ENCODE results near the gene SLIT3.

SLIT3 gene

DNA sequence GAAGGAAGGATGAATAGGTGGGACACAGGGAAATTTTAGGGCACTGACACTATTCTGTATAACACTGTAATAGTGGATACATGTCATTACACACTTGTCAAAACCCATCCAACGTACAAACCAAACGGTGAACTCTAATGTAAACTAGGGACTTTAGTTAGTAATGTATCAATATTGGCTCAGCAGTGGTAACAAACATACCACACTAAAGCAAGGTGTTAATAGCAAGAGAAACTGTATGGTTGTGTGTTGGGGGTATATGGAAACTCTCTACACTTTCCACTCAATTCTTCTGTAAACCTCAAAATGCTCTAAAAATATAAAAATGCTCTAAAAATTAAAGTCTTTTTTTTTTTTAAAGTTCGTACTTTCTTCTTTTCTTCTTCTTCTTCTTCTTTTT lies 428.7 kb downstream of the SLIT3 start:
- H3K4me1 ChIP-seq (ENCODE audit: insufficient read depth, low read length) = no peaks in the 10 kb centered on the region
- no peaks in the 10 kb centered on the region for H3K36me3 ChIP-seq (ENCODE audit: insufficient read depth, low read length)
- no peak overlapping the region for H3K27ac ChIP-seq (ENCODE audit: low read depth, low read length)
- 83% methylated on average over 1 of the region's 3 CpGs for WGBS
- H3K4me3 ChIP-seq (ENCODE audit: low read length) = no peak overlapping the region
- H3K27me3 ChIP-seq (ENCODE audit: insufficient read depth, low read length) = no peaks in the 10 kb centered on the region; the same call in 1 of the 2 replicates
- no peaks in the 10 kb centered on the region for H3K9me3 ChIP-seq (ENCODE audit: insufficient read depth, low read depth, low read length)
- H3K9ac ChIP-seq (ENCODE audit: low read depth, low read length) = no peak overlapping the region

DNA sequence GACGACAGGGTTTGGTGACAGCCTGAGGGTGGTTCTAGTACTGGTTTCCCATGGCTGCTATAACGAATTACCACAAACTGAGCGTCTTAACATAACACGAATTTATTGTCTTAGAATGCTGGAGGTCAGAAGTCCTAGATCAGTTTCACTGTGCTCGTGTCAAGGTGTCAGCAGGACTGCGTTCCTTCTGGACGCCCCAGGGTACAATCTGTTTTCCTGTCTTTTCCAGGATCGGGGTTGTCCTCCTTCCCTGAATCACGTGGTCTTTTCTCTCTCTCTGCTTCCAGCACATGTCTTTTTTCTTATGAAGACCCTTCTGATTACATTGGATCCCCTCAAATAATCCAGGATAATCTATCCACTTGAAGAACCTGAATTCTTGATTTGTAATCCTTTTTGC lies 430.0 kb downstream of the SLIT3 start:
- Histone ChIP-seq H3K27ac (ENCODE audit: low read depth, low read length) (no peak overlapping the region), H3K4me3 (ENCODE audit: low read length) (no peak overlapping the region), H3K4me1 (ENCODE audit: insufficient read depth, low read length) (peaks cover 6% of the 10 kb centered on the region; the same call in 1 of the 2 replicates), H3K9ac (ENCODE audit: low read depth, low read length) (no peak overlapping the region), H3K36me3 (ENCODE audit: insufficient read depth, low read length) (no peaks in the 10 kb centered on the region), H3K9me3 (ENCODE audit: insufficient read depth, low read depth, low read length) (no peaks in the 10 kb centered on the region), H3K27me3 (ENCODE audit: insufficient read depth, low read length) (no peaks in the 10 kb centered on the region; the same call in 1 of the 2 replicates)
- 90% methylated on average over 9 of the region's 9 CpGs for WGBS

DNA sequence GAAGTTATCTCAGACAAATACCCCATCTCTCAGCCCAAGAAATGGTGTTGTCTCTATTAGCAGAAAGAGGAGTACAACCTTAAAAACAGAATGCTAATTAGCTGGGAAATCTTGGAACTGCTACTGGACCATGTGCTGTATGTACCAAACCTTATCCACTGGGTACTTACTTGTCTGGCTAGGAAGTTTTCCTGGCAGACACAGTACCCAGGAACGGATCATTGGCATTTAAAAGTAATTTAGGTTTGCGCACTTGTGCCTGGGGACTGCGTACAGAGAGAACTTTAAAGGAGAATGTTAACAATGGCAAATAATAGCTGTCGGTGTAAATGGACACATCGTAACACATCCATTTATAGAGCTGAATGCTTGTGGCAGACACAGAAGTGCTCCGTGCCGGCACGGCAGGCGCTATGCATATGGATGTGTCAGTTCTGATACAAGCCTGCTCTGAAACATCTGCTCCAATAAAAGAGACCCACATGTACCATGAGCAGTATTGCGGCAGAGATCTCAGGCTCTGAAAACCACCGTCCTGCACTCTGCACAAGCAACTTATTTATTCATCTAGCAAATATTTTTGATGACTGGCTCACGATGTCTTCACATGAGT lies 431.2 kb downstream of the SLIT3 start:
- H3K27me3 ChIP-seq (ENCODE audit: insufficient read depth, low read length) = no peaks in the 10 kb centered on the region; the same call in 1 of the 2 replicates
- WGBS = 93% methylated on average over 12 of the region's 12 CpGs
- no peaks in the 10 kb centered on the region for H3K9me3 ChIP-seq (ENCODE audit: insufficient read depth, low read depth, low read length)
- H3K27ac ChIP-seq (ENCODE audit: low read depth, low read length) = no peak overlapping the region
- no peak overlapping the region for H3K9ac ChIP-seq (ENCODE audit: low read depth, low read length)
- H3K4me3 ChIP-seq (ENCODE audit: low read length) = no peak overlapping the region
- H3K36me3 ChIP-seq (ENCODE audit: insufficient read depth, low read length) = no peaks in the 10 kb centered on the region
- H3K4me1 ChIP-seq (ENCODE audit: insufficient read depth, low read length) = peaks cover 9% of the 10 kb centered on the region; the same call in 1 of the 2 replicates

DNA sequence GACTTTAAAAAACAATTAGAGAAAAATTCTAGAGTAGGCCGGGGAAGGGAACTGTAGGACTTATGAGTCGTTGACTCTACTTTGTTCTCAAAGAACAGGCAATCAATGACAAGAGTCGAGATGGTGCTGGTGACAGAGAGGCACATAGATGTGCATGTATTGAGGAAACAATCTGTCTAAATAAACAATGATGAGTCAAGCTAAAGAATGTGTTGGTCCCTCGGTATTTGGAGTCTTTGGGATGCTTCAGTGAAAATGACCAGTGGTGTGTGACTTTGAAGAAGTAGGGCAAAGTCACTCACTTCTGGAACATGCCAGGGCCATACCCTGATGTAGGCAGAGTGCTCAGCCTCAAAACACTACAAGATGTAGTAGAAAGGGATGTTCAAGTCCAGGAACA lies 433.7 kb downstream of the SLIT3 start:
- 92% methylated on average over 4 of the region's 4 CpGs for WGBS
- no peaks in the 10 kb centered on the region for H3K36me3 ChIP-seq (ENCODE audit: insufficient read depth, low read length)
- H3K27me3 ChIP-seq (ENCODE audit: insufficient read depth, low read length) = no peaks in the 10 kb centered on the region; the same call in 1 of the 2 replicates
- no peak overlapping the region for H3K4me3 ChIP-seq (ENCODE audit: low read length)
- H3K9me3 ChIP-seq (ENCODE audit: insufficient read depth, low read depth, low read length) = no peaks in the 10 kb centered on the region
- H3K9ac ChIP-seq (ENCODE audit: low read depth, low read length) = no peak overlapping the region
- no peak overlapping the region for H3K27ac ChIP-seq (ENCODE audit: low read depth, low read length)
- H3K4me1 ChIP-seq (ENCODE audit: insufficient read depth, low read length) = peaks cover 9% of the 10 kb centered on the region; the same call in 1 of the 2 replicates

DNA sequence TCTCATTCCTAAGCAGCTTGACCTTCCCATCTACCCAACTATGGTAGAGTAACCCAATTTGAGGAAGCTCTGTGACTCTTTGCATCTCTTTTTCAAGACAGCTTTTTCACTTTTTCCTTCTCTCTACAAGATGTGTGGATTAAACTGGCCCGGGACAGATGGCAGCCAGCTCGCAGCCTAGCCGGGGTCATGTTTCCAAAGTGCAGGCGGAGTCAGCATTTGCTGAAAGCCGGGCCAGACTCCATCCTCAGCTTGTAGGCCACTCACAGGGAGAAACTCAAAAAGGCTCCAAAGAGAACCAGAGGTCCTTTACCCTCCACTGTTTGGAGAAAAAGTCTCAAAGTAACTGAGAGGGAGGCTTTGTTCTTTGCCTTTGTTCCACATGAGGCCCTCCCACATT lies 435.0 kb downstream of the SLIT3 start:
- peaks cover 9% of the 10 kb centered on the region; the same call in 1 of the 2 replicates for H3K4me1 ChIP-seq (ENCODE audit: insufficient read depth, low read length)
- WGBS = 36% methylated on average over 5 of the region's 5 CpGs
- no peaks in the 10 kb centered on the region; the same call in 1 of the 2 replicates for H3K27me3 ChIP-seq (ENCODE audit: insufficient read depth, low read length)
- no peaks in the 10 kb centered on the region for H3K9me3 ChIP-seq (ENCODE audit: insufficient read depth, low read depth, low read length)
- no peak overlapping the region for H3K27ac ChIP-seq (ENCODE audit: low read depth, low read length)
- H3K36me3 ChIP-seq (ENCODE audit: insufficient read depth, low read length) = no peaks in the 10 kb centered on the region
- H3K9ac ChIP-seq (ENCODE audit: low read depth, low read length) = no peak overlapping the region
- H3K4me3 ChIP-seq (ENCODE audit: low read length) = no peak overlapping the region

DNA sequence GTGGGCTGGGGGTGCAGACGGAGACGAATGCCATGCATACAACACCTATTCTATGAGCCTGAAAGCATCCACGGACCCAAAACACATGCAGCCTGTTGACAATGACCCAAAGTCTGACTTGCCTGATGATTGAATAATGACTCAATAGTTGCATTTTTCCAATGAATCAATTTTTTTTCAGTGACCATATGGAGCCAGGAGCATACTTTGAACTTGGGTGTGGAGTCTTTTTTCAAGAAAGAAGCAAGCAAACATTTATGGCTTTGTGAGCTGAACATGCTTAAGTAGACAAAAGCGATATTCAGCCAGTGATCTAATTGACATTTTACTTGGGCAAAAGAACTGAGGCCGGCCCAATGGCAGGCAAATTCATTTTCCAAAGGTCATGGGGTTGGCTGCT lies 437.9 kb downstream of the SLIT3 start:
- peaks cover 9% of the 10 kb centered on the region; the same call in 1 of the 2 replicates for H3K4me1 ChIP-seq (ENCODE audit: insufficient read depth, low read length)
- H3K27me3 ChIP-seq (ENCODE audit: insufficient read depth, low read length) = no peaks in the 10 kb centered on the region
- 93% methylated on average over 5 of the region's 5 CpGs for WGBS
- no peaks in the 10 kb centered on the region for H3K36me3 ChIP-seq (ENCODE audit: insufficient read depth, low read length)
- no peak overlapping the region for H3K27ac ChIP-seq (ENCODE audit: low read depth, low read length)
- no peak overlapping the region for H3K4me3 ChIP-seq (ENCODE audit: low read length)
- H3K9ac ChIP-seq (ENCODE audit: low read depth, low read length) = no peak overlapping the region
- no peaks in the 10 kb centered on the region for H3K9me3 ChIP-seq (ENCODE audit: insufficient read depth, low read depth, low read length)

DNA sequence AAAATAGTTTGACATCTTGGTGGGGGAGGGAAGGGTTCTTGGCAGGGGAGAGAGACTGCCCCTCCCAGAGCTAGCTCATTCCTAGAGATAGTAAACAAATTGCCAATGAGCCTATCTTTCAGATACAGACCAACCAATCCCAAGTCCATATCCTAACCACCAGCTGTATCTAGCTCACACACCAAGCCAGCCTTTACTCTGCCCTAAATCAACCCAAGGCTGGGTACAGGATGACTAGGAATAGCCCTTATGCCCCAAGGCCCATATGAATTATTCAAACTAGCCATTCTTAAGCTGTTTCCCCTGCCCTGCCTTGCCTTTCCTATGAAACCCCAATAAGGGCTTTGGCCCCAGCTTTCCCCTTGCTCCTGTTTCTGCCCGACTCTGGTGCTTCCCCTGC lies 440.4 kb downstream of the SLIT3 start:
- Histone ChIP-seq H3K27ac (ENCODE audit: low read depth, low read length) (no peak overlapping the region), H3K9ac (ENCODE audit: low read depth, low read length) (no peak overlapping the region), H3K4me3 (ENCODE audit: low read length) (no peak overlapping the region), H3K9me3 (ENCODE audit: insufficient read depth, low read depth, low read length) (no peaks in the 10 kb centered on the region), H3K27me3 (ENCODE audit: insufficient read depth, low read length) (no peaks in the 10 kb centered on the region), H3K4me1 (ENCODE audit: insufficient read depth, low read length) (no peaks in the 10 kb centered on the region), H3K36me3 (ENCODE audit: insufficient read depth, low read length) (no peaks in the 10 kb centered on the region)
- WGBS = 86% methylated on average over 1 of the region's 1 CpG

DNA sequence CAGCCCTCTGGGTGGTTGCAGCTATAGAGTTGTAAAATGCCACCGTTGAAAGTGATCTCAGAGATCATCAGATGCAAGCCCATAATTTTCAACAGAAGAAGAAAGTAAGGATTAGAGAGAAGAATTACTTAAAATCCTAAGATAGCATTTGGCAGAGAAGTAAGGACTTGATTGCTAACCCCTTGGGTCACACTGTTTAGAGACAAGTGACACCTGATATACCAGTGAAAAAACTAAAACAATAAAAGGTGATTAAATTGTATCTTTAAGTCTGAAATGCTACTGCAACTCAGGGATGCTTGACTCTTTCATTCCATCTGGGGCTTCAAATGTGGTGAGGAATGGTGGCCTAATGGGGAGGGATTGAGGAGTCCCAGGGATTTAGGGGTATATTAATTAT lies 440.9 kb downstream of the SLIT3 start:
- Histone ChIP-seq H3K27me3 (ENCODE audit: insufficient read depth, low read length) (no peaks in the 10 kb centered on the region), H3K4me3 (ENCODE audit: low read length) (no peak overlapping the region), H3K4me1 (ENCODE audit: insufficient read depth, low read length) (no peaks in the 10 kb centered on the region), H3K27ac (ENCODE audit: low read depth, low read length) (no peak overlapping the region), H3K9ac (ENCODE audit: low read depth, low read length) (no peak overlapping the region), H3K9me3 (ENCODE audit: insufficient read depth, low read depth, low read length) (no peaks in the 10 kb centered on the region), H3K36me3 (ENCODE audit: insufficient read depth, low read length) (no peaks in the 10 kb centered on the region)
- 80% methylated on average over 1 of the region's 1 CpG for WGBS

DNA sequence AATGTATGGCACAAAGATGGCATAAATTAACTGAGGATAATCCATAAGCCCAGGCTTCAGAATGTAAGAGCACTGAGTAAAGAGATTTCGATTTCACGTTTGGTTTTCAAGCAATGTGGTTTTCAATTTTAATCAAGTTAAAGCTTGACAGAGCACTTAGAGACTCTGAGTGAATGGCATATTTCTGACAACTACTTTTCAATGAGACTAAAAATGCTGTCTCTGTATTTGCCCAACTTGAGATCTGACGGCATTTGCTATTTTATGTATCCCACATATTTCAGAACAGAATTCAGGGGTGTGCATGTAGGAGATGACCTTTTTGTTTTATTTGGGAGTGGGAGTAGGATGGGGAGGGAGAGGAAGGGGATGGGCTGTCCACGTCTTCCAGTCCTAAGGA lies 441.5 kb downstream of the SLIT3 start:
- no peak overlapping the region for H3K4me3 ChIP-seq (ENCODE audit: low read length)
- WGBS = 87% methylated on average over 4 of the region's 4 CpGs
- H3K36me3 ChIP-seq (ENCODE audit: insufficient read depth, low read length) = no peaks in the 10 kb centered on the region
- no peaks in the 10 kb centered on the region for H3K9me3 ChIP-seq (ENCODE audit: insufficient read depth, low read depth, low read length)
- H3K27ac ChIP-seq (ENCODE audit: low read depth, low read length) = no peak overlapping the region
- no peak overlapping the region for H3K9ac ChIP-seq (ENCODE audit: low read depth, low read length)
- H3K4me1 ChIP-seq (ENCODE audit: insufficient read depth, low read length) = no peaks in the 10 kb centered on the region
- H3K27me3 ChIP-seq (ENCODE audit: insufficient read depth, low read length) = no peaks in the 10 kb centered on the region

DNA sequence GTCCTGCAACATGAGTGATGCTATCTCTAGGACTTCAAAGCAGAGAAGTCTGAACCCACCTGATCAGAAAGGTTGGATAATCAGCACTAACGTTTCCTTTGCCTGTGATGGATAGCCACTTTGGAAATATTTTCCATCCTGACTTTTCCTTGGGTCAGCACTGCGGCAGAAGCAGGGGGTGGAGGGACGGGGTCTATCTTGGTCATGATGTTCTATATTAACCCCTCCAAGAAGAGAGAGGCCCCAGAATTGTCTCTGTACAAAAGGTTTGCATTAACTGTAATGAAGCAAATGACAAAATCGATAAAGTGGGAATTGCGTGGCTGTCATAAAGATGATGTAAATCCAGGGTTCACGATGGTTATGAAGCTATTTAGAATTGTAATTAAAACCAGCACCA lies 441.9 kb downstream of the SLIT3 start:
- WGBS = 90% methylated on average over 5 of the region's 6 CpGs
- H3K9me3 ChIP-seq (ENCODE audit: insufficient read depth, low read depth, low read length) = no peaks in the 10 kb centered on the region
- no peak overlapping the region for H3K27ac ChIP-seq (ENCODE audit: low read depth, low read length)
- H3K36me3 ChIP-seq (ENCODE audit: insufficient read depth, low read length) = no peaks in the 10 kb centered on the region
- H3K4me3 ChIP-seq (ENCODE audit: low read length) = no peak overlapping the region
- H3K27me3 ChIP-seq (ENCODE audit: insufficient read depth, low read length) = no peaks in the 10 kb centered on the region
- no peak overlapping the region for H3K9ac ChIP-seq (ENCODE audit: low read depth, low read length)
- no peaks in the 10 kb centered on the region for H3K4me1 ChIP-seq (ENCODE audit: insufficient read depth, low read length)

DNA sequence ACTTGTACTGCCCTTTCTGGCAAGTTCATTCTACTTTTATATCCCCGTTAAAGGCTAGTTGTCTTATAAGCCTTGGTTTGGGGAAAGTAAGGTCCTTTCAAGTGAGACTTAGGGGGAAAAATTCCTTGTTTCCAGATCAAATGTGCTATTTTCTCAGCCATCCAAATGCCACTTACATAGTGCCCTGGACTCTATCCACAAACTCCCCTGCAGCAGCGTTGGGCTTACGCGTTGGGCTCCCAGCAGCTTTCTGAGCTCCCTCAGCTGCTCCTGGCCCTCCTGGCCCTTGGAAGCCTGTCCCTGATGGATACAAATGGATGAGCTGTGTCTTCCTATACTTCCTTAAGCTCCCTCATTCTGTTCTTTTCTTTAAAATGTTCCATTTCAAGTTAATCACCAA lies 442.6 kb downstream of the SLIT3 start:
- H3K4me1 ChIP-seq (ENCODE audit: insufficient read depth, low read length) = no peaks in the 10 kb centered on the region
- no peak overlapping the region for H3K27ac ChIP-seq (ENCODE audit: low read depth, low read length)
- WGBS = 94% methylated on average over 3 of the region's 4 CpGs
- no peak overlapping the region for H3K4me3 ChIP-seq (ENCODE audit: low read length)
- H3K27me3 ChIP-seq (ENCODE audit: insufficient read depth, low read length) = no peaks in the 10 kb centered on the region
- no peaks in the 10 kb centered on the region for H3K9me3 ChIP-seq (ENCODE audit: insufficient read depth, low read depth, low read length)
- H3K36me3 ChIP-seq (ENCODE audit: insufficient read depth, low read length) = no peaks in the 10 kb centered on the region
- no peak overlapping the region for H3K9ac ChIP-seq (ENCODE audit: low read depth, low read length)

DNA sequence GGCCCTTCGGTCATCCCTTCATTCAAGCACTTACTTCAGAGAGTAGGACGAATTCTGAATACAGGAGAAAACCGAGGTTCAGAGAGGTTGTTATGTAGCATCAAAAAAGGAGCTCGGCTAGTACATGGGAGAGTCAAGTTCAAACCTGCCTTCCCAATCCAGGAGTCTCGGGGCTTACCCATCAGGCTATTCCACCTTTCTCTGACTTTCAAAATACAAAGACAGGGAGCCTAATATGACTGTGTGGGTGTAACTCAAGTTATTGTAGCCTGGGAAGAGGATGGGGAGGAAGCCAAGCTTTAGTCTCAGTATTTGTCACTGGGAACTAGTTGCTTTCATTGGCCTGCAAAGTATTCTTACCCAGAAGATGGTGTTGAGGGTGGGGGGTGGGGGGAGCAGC lies 447.0 kb downstream of the SLIT3 start:
- Histone ChIP-seq H3K4me1 (ENCODE audit: insufficient read depth, low read length) (no peaks in the 10 kb centered on the region), H3K27me3 (ENCODE audit: insufficient read depth, low read length) (no peaks in the 10 kb centered on the region), H3K36me3 (ENCODE audit: insufficient read depth, low read length) (no peaks in the 10 kb centered on the region), H3K9me3 (ENCODE audit: insufficient read depth, low read depth, low read length) (no peaks in the 10 kb centered on the region), H3K9ac (ENCODE audit: low read depth, low read length) (no peak overlapping the region), H3K4me3 (ENCODE audit: low read length) (no peak overlapping the region), H3K27ac (ENCODE audit: low read depth, low read length) (no peak overlapping the region)
- 87% methylated on average over 4 of the region's 5 CpGs for WGBS
